ENCODE measurements around the gene MOGAT1.

GRCh38 chr2:222635295-222635694 is 36.2 kb upstream of the MOGAT1 start:
- TF ChIP-seq, protein P1, sequence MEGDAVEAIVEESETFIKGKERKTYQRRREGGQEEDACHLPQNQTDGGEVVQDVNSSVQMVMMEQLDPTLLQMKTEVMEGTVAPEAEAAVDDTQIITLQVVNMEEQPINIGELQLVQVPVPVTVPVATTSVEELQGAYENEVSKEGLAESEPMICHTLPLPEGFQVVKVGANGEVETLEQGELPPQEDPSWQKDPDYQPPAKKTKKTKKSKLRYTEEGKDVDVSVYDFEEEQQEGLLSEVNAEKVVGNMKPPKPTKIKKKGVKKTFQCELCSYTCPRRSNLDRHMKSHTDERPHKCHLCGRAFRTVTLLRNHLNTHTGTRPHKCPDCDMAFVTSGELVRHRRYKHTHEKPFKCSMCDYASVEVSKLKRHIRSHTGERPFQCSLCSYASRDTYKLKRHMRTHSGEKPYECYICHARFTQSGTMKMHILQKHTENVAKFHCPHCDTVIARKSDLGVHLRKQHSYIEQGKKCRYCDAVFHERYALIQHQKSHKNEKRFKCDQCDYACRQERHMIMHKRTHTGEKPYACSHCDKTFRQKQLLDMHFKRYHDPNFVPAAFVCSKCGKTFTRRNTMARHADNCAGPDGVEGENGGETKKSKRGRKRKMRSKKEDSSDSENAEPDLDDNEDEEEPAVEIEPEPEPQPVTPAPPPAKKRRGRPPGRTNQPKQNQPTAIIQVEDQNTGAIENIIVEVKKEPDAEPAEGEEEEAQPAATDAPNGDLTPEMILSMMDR (IDR thresholded peaks at IDR 0.05) = no peak
- no peak for TF ChIP-seq POLR2A (IDR thresholded peaks at IDR 0.05)

Measured in lower leg skin (tissue), 3 donors.